ENCODE measurements around the gene OBSCN. TPM values are rescaled to one million over a fixed set of nuclear protein-coding genes. Genes with fewer than 3 reads are reported as not detected.

Gene OBSCN
- total RNA-seq, 1 donor from 2014 or later = 20.6 TPM

DNA sequence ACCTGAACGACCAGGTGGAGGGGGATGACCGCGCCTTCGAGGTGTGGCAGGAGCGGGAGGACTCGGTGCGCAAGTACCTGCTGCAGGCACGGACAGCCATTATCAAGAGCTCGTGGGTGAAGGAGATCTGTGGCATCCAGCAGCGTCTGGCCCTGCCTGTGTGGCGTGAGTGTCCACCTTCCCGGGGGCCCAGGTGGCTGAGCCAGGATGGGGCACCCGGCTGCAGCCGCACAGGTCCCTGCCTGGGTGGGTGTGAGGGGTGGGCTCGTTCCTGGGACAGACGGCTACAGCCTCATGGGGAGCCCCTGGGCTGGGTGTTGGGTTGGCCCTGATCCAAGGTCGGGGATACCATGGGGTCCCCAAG, 133.6 kb downstream of the OBSCN start:
- H3K4me3 ChIP-seq (ENCODE audit: low read depth, low read length) = no peak overlapping the region
- no peak for DNase-seq (ENCODE audit: low read depth)
- TF ChIP-seq, protein P1, sequence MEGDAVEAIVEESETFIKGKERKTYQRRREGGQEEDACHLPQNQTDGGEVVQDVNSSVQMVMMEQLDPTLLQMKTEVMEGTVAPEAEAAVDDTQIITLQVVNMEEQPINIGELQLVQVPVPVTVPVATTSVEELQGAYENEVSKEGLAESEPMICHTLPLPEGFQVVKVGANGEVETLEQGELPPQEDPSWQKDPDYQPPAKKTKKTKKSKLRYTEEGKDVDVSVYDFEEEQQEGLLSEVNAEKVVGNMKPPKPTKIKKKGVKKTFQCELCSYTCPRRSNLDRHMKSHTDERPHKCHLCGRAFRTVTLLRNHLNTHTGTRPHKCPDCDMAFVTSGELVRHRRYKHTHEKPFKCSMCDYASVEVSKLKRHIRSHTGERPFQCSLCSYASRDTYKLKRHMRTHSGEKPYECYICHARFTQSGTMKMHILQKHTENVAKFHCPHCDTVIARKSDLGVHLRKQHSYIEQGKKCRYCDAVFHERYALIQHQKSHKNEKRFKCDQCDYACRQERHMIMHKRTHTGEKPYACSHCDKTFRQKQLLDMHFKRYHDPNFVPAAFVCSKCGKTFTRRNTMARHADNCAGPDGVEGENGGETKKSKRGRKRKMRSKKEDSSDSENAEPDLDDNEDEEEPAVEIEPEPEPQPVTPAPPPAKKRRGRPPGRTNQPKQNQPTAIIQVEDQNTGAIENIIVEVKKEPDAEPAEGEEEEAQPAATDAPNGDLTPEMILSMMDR (conservative IDR thresholded peaks at IDR 0.05; ENCODE audit: low read depth, low read length) = no peak

DNA sequence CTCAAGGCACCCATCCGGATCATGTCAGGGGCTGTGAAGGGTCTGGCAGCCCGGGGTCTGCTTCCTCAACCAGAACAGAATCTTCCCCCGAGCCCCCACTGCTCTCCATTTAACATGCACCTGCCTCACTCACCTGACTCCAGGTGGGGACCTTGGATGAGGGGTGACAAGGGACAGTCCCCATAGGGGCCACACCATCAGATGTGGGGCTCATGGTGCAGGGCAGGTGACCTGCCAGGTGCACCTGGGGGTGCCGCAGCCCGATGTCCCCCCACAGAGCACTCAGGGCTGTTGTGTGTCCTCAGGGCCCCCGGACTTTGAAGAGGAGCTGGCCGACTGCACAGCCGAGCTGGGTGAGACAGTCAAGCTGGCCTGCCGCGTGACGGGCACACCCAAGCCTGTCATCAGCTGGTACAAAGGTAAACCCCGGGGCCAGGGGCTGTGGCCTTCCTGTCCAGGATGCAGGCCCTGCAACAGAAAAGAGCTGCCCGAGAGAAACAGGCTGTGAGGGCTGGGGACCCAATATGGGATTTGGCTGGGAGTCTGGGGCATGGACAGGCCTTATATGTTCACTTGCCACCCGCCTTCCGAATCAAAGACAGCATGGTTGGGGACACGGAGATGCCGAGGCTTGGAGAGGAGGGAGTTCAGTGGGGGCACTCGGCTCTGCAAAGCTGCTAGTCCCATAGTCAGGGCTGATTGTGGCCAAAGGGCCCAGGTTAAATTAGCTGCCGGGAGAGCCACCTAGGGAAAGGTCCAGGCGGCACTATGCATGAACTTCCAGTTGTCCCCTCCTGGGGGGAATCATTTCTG, 134.2 kb downstream of the OBSCN start:
- TF ChIP-seq, protein P1 (conservative IDR thresholded peaks at IDR 0.05; ENCODE audit: low read depth, low read length) = no peak
- no peak overlapping the region for H3K4me3 ChIP-seq (ENCODE audit: low read depth, low read length)
- no peak for DNase-seq (ENCODE audit: low read depth)

DNA sequence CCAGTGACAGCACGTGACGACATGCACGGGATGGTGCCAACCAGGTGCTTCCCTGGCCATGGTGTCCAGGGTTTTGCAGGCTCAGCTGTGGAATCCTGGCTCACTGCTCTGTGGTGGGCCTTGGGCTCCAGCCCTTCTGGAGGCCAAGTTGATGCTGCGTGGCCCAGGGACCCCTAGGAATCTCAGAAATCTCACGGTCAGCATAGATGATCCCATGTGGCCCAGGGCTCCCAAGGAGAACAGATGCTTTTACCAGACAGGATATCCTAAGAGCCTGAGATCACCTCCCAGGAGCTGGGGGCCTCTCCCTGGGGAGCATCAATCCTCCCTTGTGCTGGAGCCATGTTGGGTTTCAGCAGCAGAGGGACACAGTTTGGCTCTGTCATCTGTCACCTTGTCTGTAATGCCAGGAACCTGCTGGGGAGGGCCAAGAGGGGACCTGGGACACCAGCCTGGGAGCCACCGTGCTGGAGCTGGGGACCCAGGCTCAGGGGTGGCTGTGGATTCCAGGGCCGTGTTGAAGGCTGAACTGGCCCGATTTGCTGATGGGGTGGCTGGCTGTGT, 134.9 kb downstream of the OBSCN start:
- no peak for DNase-seq (ENCODE audit: low read depth)
- TF ChIP-seq, protein P1 (conservative IDR thresholded peaks at IDR 0.05; ENCODE audit: low read depth, low read length) = no peak
- no peak overlapping the region for H3K4me3 ChIP-seq (ENCODE audit: low read depth, low read length)

DNA sequence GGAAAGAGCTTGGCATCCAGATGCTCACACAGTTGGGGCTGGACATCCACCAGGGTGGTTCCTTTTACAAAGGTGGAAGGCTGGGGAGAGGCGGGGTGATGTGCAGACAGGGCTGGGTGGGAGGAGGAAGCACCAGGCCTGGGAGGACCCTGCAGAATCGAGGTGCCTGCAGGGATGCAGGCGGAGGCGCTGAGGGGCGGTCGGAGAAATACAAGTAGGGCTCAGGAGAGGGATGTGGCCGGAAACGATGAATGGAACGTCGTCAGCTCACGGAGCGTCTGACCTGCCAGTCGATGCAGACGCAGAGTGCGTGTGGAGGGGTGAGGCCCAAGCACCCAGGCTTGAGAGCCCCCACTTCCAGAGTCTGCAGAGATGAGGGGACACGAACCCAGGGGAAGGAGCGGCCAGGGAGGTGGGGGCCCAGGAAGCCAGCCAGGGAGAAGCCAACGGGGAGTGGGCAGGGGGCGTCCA, 135.4 kb downstream of the OBSCN start:
- no peak for DNase-seq (ENCODE audit: low read depth)

DNA sequence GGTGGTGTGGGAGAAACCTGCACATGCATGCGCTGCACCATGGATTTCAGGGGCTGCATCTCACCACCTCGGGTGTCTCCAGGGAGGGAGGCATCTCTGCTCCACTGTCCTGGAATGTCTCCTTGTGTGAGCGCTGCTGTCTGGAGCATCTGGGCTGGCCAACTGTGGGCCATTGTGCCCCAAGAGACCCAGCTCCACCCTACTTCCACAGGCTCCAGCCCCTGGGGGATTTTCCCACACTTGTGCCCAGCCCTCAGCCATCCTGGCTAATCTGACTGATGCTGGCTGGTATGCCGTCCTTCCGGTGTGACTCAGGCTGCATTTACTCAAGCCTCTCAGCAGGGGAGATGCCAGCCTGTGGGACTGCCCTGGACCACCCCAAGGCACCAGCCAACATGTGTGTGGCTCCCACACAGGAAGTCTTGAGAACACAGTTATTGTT, 136.8 kb downstream of the OBSCN start:
- no peak overlapping the region for H3K4me3 ChIP-seq (ENCODE audit: low read depth, low read length)
- TF ChIP-seq, protein P1 (conservative IDR thresholded peaks at IDR 0.05; ENCODE audit: low read depth, low read length) = no peak
- no peak for DNase-seq (ENCODE audit: low read depth)

More for the DNA sequence above, 135.4 kb downstream of the OBSCN start:
- TF ChIP-seq, protein P1 (conservative IDR thresholded peaks at IDR 0.05; ENCODE audit: low read depth, low read length) = no peak
- H3K4me3 ChIP-seq (ENCODE audit: low read depth, low read length) = no peak overlapping the region

DNA sequence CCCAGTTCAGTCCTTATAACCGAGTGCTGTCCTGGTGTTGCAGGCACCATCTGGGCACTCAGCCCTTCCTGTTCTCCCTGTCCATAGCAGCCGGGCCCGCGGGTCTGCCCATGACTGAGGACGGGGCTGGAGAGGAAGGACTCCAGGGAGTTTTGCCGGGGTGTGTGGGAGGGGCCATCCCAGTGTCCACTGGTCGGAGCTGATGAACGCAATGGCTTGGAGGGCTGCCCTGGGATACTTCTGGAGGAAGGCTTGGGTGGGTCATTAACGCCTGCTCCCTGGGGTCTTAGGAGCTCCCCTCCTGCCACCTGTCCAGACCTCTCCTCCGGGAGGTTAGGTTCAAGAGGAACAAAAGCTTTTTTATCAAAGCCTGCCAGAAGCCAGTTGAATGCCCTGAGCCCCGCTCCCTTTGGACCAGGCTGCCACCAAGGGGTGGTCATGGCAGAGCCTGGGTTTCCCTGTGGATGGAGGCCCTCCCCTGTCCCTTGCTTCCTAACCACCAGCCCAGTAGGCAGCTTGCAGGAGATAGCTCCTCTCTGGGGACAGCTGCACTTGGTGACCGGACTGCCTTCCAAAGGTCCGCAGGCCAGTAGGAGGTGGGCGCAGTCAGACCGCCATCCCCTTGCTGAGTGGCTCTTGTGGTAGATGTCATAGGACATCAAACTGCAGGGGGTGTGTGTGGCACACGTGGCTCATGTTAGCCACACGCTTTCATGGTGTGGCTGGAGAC, 137.5 kb downstream of the OBSCN start:
- no peak overlapping the region for H3K4me3 ChIP-seq (ENCODE audit: low read depth, low read length)
- TF ChIP-seq, protein P1 (conservative IDR thresholded peaks at IDR 0.05; ENCODE audit: low read depth, low read length) = no peak
- no peak for DNase-seq (ENCODE audit: low read depth)

Data from epithelial cell of proximal tubule (primary cell).